Raji (cell line): ENCODE data around the gene LMO7.

Experiments
- POLR2A ChIP-seq: IDR thresholded peaks from 2 replicates; pipeline ENCODE4 v1.6.1; 2011; ENCODE audit warnings: low read depth, low read length, control low read depth; ENCODE audit not compliant: insufficient read depth

Gene LMO7

GRCh38 chr13:75713852-75714251 is 77.7 kb downstream of the LMO7 start:
- no peak for TF ChIP-seq POLR2A

- no peak for TF ChIP-seq POLR2A
Measured at GRCh38 chr13:75715601-75716523, 79.7 kb downstream of the LMO7 start.

GRCh38 chr13:75717525-75717924 is 81.4 kb downstream of the LMO7 start:
- TF ChIP-seq POLR2A: no peak

GRCh38 chr13:75721307-75721706 is 85.2 kb downstream of the LMO7 start:
- no peak for TF ChIP-seq POLR2A

- no peak for TF ChIP-seq POLR2A
Measured at GRCh38 chr13:75723901-75724300, 87.8 kb downstream of the LMO7 start.

GRCh38 chr13:75724752-75725517 is 88.8 kb downstream of the LMO7 start:
- TF ChIP-seq POLR2A: no peak

- TF ChIP-seq POLR2A: no peak
Measured at GRCh38 chr13:75725736-75726135, 89.6 kb downstream of the LMO7 start.

GRCh38 chr13:75726306-75726705 is 90.2 kb downstream of the LMO7 start:
- TF ChIP-seq POLR2A: no peak

GRCh38 chr13:75736173-75736572 is 100.0 kb downstream of the LMO7 start:
- no peak for TF ChIP-seq POLR2A

- no peak for TF ChIP-seq POLR2A
Measured at GRCh38 chr13:75738841-75739240, 102.7 kb downstream of the LMO7 start.

GRCh38 chr13:75739244-75739868 is 103.2 kb downstream of the LMO7 start:
- TF ChIP-seq POLR2A: no peak

- no peak for TF ChIP-seq POLR2A
Measured at GRCh38 chr13:75740031-75740430, 103.9 kb downstream of the LMO7 start.

GRCh38 chr13:75744127-75744526 is 108.0 kb downstream of the LMO7 start:
- TF ChIP-seq POLR2A: no peak

GRCh38 chr13:75745387-75745786 is 109.3 kb downstream of the LMO7 start:
- no peak for TF ChIP-seq POLR2A

- TF ChIP-seq POLR2A: no peak
Measured at GRCh38 chr13:75748874-75749273, 112.7 kb downstream of the LMO7 start.
